H9 (cell line): ENCODE results near the gene OR5B12. TPM values are rescaled to one million over a fixed set of nuclear protein-coding genes. Genes with fewer than 3 reads are reported as not detected.

ENCODE experiments used
- DNase-seq: peaks from one replicate; pipeline ENCODE4 v3.0.0-alpha.2; 2017
- H2AFZ ChIP-seq: one replicate; pipeline ENCODE4 v1.6.1; 2013; ENCODE audit warnings: mild to moderate bottlenecking, low read length, control low read depth, moderate library complexity
- H2AK5ac ChIP-seq: 2 replicates; pipeline ENCODE4 v1.6.1; 2013; ENCODE audit warnings: low read length, control low read depth, mixed read lengths; ENCODE audit not compliant: insufficient read length
- H2BK120ac ChIP-seq: one replicate; pipeline ENCODE4 v1.6.1; 2013; ENCODE audit warnings: low read depth, mild to moderate bottlenecking, low read length, control low read depth, inconsistent platforms; ENCODE audit not compliant: poor library complexity, severe bottlenecking
- H2BK12ac ChIP-seq: 2 replicates; pipeline ENCODE4 v1.6.1; 2013; ENCODE audit warnings: low read length, control low read depth, mixed read lengths, low read depth; ENCODE audit not compliant: insufficient read length
- H2BK15ac ChIP-seq: 2 replicates; pipeline ENCODE4 v1.6.1; 2013; ENCODE audit warnings: low read depth, low read length, control low read depth
- H2BK20ac ChIP-seq: one replicate; pipeline ENCODE4 v1.6.1; 2013; ENCODE audit warnings: low read depth, mild to moderate bottlenecking, low read length, control low read depth, inconsistent platforms; ENCODE audit not compliant: poor library complexity, severe bottlenecking
- H2BK5ac ChIP-seq: 2 replicates; pipeline ENCODE4 v1.6.1; 2013; ENCODE audit warnings: low read length, control low read depth, mixed read lengths; ENCODE audit not compliant: insufficient read length
- H3K14ac ChIP-seq: 2 replicates; pipeline ENCODE4 v1.6.1; 2013; ENCODE audit warnings: low read length, control low read depth; ENCODE audit not compliant: insufficient read depth
- H3K18ac ChIP-seq: 2 replicates; pipeline ENCODE4 v1.6.1; 2013; ENCODE audit warnings: low read depth, mild to moderate bottlenecking, mixed read lengths, low read length, control low read depth; ENCODE audit not compliant: insufficient read length
- H3K23ac ChIP-seq: 2 replicates; pipeline ENCODE4 v1.6.1; 2013; ENCODE audit warnings: low read length, control low read depth, mixed read lengths, low read depth; ENCODE audit not compliant: insufficient read length
- H3K23me2 ChIP-seq: 2 replicates; pipeline ENCODE4 v1.6.1; 2013; ENCODE audit warnings: low read depth, mild to moderate bottlenecking, mixed read lengths, low read length, control low read depth; ENCODE audit not compliant: insufficient read length, poor library complexity, severe bottlenecking
- H3K27ac ChIP-seq: 2 replicates; pipeline ENCODE4 v1.5.1; 2013; ENCODE audit warnings: low read length, control low read depth, mixed read lengths, low read depth; ENCODE audit not compliant: insufficient read length
- H3K27me3 ChIP-seq: 2 replicates; pipeline ENCODE4 v1.6.1; 2013; ENCODE audit warnings: low read length, control low read depth, inconsistent platforms; ENCODE audit not compliant: insufficient read depth
- H3K4ac ChIP-seq: 2 replicates; pipeline ENCODE4 v1.6.1; 2013; ENCODE audit warnings: low read depth, mild to moderate bottlenecking, control low read depth, inconsistent platforms, low read length, moderate library complexity
- H3K4me1 ChIP-seq: 2 replicates; pipeline ENCODE4 v1.6.1; 2013; ENCODE audit warnings: low read length, control low read depth, inconsistent platforms; ENCODE audit not compliant: insufficient read depth
- H3K4me2 ChIP-seq: 2 replicates; pipeline ENCODE4 v1.6.1; 2013; ENCODE audit warnings: low read length, control low read depth, mixed read lengths; ENCODE audit not compliant: insufficient read length, insufficient read depth
- H3K56ac ChIP-seq: 2 replicates; pipeline ENCODE4 v1.6.1; 2013; ENCODE audit warnings: low read depth, mild to moderate bottlenecking, mixed read lengths, low read length, control low read depth; ENCODE audit not compliant: insufficient read length
- H3K79me1 ChIP-seq: 2 replicates; pipeline ENCODE4 v1.6.1; 2013; ENCODE audit warnings: low read depth, mild to moderate bottlenecking, moderate library complexity, low read length, control low read depth, inconsistent platforms; ENCODE audit not compliant: insufficient read depth, poor library complexity, severe bottlenecking
- H3K79me2 ChIP-seq: 2 replicates; pipeline ENCODE4 v1.6.1; 2013; ENCODE audit warnings: low read length, control low read depth, inconsistent platforms; ENCODE audit not compliant: insufficient read depth
- H3K9ac ChIP-seq: 2 replicates; pipeline ENCODE4 v1.6.1; 2013; ENCODE audit warnings: low read length, control low read depth, mixed read lengths; ENCODE audit not compliant: insufficient read length; ENCODE audit errors: extremely low read depth
- H3K9me3 ChIP-seq: one replicate; pipeline ENCODE4 v1.6.1; 2013; ENCODE audit warnings: low read depth, low read length, inconsistent platforms; ENCODE audit not compliant: control insufficient read depth
- H3T11ph ChIP-seq: one replicate; pipeline ENCODE4 v1.6.1; 2013; ENCODE audit warnings: mild to moderate bottlenecking, low read length, control low read depth, inconsistent platforms
- H4K20me1 ChIP-seq: one replicate; pipeline ENCODE4 v1.6.1; 2013; ENCODE audit not compliant: control insufficient read depth, insufficient read length, insufficient read depth
- H4K5ac ChIP-seq: 2 replicates; pipeline ENCODE4 v1.6.1; 2013; ENCODE audit warnings: low read depth, mild to moderate bottlenecking, mixed read lengths, low read length, control low read depth; ENCODE audit not compliant: insufficient read length
- H4K8ac ChIP-seq: replicated peaks from 2 replicates; pipeline ENCODE4 v1.6.1; 2013; ENCODE audit warnings: low read length, control low read depth, mixed read lengths, low read depth; ENCODE audit not compliant: insufficient read length
- H4K91ac ChIP-seq: 2 replicates; pipeline ENCODE4 v1.6.1; 2013; ENCODE audit warnings: low read depth, mild to moderate bottlenecking, moderate library complexity, mixed read lengths, low read length, control low read depth; ENCODE audit not compliant: insufficient read length
- H3K27ac Mint-ChIP-seq, 3 experiments: 2 replicates in 2 of 3; 3 replicates in 1 of 3; pipeline ENCODE4 v1.8.0; 2020 to 2021; ENCODE audit warnings: mixed read lengths in 3 of 3, mild to moderate bottlenecking in 1 of 3, moderate library complexity in 1 of 3
- H3K27me3 Mint-ChIP-seq: 2 replicates; pipeline ENCODE4 v1.8.0; 2021; ENCODE audit warnings: low read depth, mild to moderate bottlenecking, moderate library complexity, mixed read lengths
- H3K36me3 Mint-ChIP-seq, 3 experiments: 2 replicates in 2 of 3; 3 replicates in 1 of 3; pipeline ENCODE4 v1.8.0; 2020 to 2021; ENCODE audit warnings: low read depth in 3 of 3, mixed read lengths in 3 of 3; ENCODE audit not compliant: insufficient read depth in 1 of 3
- H3K4me1 Mint-ChIP-seq, 2 experiments: 2 replicates each; pipeline ENCODE4 v1.8.0; 2020; ENCODE audit warnings: mixed read lengths in 2 of 2
- H3K4me3 Mint-ChIP-seq, 2 experiments: 2 replicates in 1 of 2; 3 replicates in 1 of 2; pipeline ENCODE4 v1.8.0; 2020 to 2021; ENCODE audit warnings: mild to moderate bottlenecking in 2 of 2, mixed read lengths in 2 of 2, moderate library complexity in 1 of 2
- H3K9me3 Mint-ChIP-seq, 2 experiments: 2 replicates in 1 of 2; 3 replicates in 1 of 2; pipeline ENCODE4 v1.8.0; 2020; ENCODE audit warnings: mild to moderate bottlenecking in 2 of 2, mixed read lengths in 2 of 2, moderate library complexity in 1 of 2
- CTCF ChIP-seq: fragments of 200-600 bp; sonication (generic); conservative IDR thresholded peaks from 3 replicates; pipeline ENCODE4 v1.8.0; 2021; ENCODE audit warnings: antibody characterized with exemption, mild to moderate bottlenecking
- WGBS: extraction: QIAGEN DNeasy Blood & Tissue Kit; methylation state at CpG from one replicate; pipeline ENCODE4 v1.1.7; 2013; ENCODE audit warnings: missing lambda C conversion rate, low lambda C conversion rate, mixed read lengths; ENCODE audit not compliant: insufficient read length; ENCODE audit errors: extremely low coverage; 5-methylcytosine and 5-hydroxymethylcytosine counted together
- total RNA-seq: library from RNA; stranded (reverse); gene quantifications from 2 replicates; pipeline ENCODE4 v1.2.1, GENCODE V29; 2021

The OR5B12 gene
- total RNA-seq, 1 experiment from 2014 or later: not detected

GRCh38 chr11:58433638-58434203 is 8.3 kb downstream of the OR5B12 start:
- Histone ChIP-seq H2AFZ (no peak overlapping the region), H3K4ac (no peak overlapping the region), H3K79me2 (no peaks in the 10 kb centered on the region), H3K23ac (no peak overlapping the region), H2BK5ac (no peak overlapping the region), H3K18ac (no peak overlapping the region), H4K8ac (no peak overlapping the region), H3K4me1 (no peaks in the 10 kb centered on the region), H3K14ac (no peak overlapping the region), H2BK15ac (no peak overlapping the region), H3K9ac (no peak overlapping the region), H4K91ac (no peak overlapping the region), H2BK20ac (no peak overlapping the region), H3K27me3 (no peaks in the 10 kb centered on the region), H3K27ac (no peak overlapping the region), H4K20me1 (no peaks in the 10 kb centered on the region), H2BK120ac (no peak overlapping the region), H3K4me2 (no peak overlapping the region), H3K23me2 (no peaks in the 10 kb centered on the region), H3K9me3 (no peaks in the 10 kb centered on the region), H2AK5ac (no peak overlapping the region), H4K5ac (no peak overlapping the region), H3T11ph (no peak overlapping the region), H3K79me1 (no peaks in the 10 kb centered on the region), H2BK12ac (no peak overlapping the region), H3K56ac (no peak overlapping the region)
- DNase-seq: no peak
- Mint-ChIP-seq H3K27me3 (no peaks in the 10 kb centered on the region), H3K36me3 (peaks cover 0 to 8% (median 0%) of the 10 kb centered on the region in 3 experiments; a peak in 2 of 7 replicates), H3K9me3 (peaks cover 8 to 15% of the 10 kb centered on the region in 2 experiments; a peak in 4 of 5 replicates), H3K27ac (no peak overlapping the region), H3K4me1 (no peaks in the 10 kb centered on the region), H3K4me3 (no peak overlapping the region)
- no peak for TF ChIP-seq CTCF
- no CpG with 5 or more reads among the region's 3 CpGs for WGBS
